GM12878 (cell line): ENCODE data around the gene TTC16. TPM values are rescaled to one million over a fixed set of nuclear protein-coding genes. Genes with fewer than 3 reads are reported as not detected.

Experiments
- ATF7 ChIP-seq: fragments of 450-650 bp; IDR thresholded peaks from 2 replicates; pipeline ENCODE4 v1.6.1; 2016; ENCODE audit warnings: low read depth, mild to moderate bottlenecking
- BCL3 ChIP-seq: IDR thresholded peaks from 2 replicates; pipeline ENCODE4 v1.6.1; 2011; ENCODE audit warnings: borderline replicate concordance, low read depth, mild to moderate bottlenecking, moderate library complexity, low read length; ENCODE audit not compliant: insufficient read depth, poor library complexity, severe bottlenecking
- HDAC6 ChIP-seq: fragments of 200-600 bp; sonication (generic); IDR thresholded peaks from one replicate; pipeline ENCODE4 v1.8.0; 2017; ENCODE audit warnings: antibody characterized with exemption; ENCODE audit not compliant: unreplicated experiment
- IKZF2 ChIP-seq, 2 experiments: fragments of 450-650 bp; IDR thresholded peaks; 2 replicates each; pipeline ENCODE4 v1.6.1; 2017; ENCODE audit warnings: mild to moderate bottlenecking in 2 of 2, moderate library complexity in 2 of 2
- IRF3 ChIP-seq: fragments of 450-650 bp; IDR thresholded peaks from 2 replicates; pipeline ENCODE4 v1.6.1; 2014; ENCODE audit warnings: mild to moderate bottlenecking
- PBX3 ChIP-seq: IDR thresholded peaks from 2 replicates; pipeline ENCODE4 v1.6.1; 2011; ENCODE audit warnings: mild to moderate bottlenecking, low read depth, low read length, moderate library complexity; ENCODE audit not compliant: insufficient replicate concordance
- POLR2AphosphoS2 ChIP-seq: IDR thresholded peaks from 2 replicates; pipeline ENCODE4 v1.6.1; 2011; ENCODE audit warnings: low read depth, mild to moderate bottlenecking, low read length, improper control_type of control experiment, moderate library complexity
- SREBF1 ChIP-seq: IDR thresholded peaks from 2 replicates; pipeline ENCODE4 v1.6.1; 2012; ENCODE audit warnings: mild to moderate bottlenecking, low read length
- USF2 ChIP-seq: IDR thresholded peaks from 2 replicates; pipeline ENCODE4 v1.6.1; 2011; ENCODE audit warnings: low read depth, low read length, improper control_type of control experiment, borderline replicate concordance
- polyA plus RNA-seq, 11 experiments: library from polyadenylated mRNA; depleted of rRNA in 4 of 11; unstranded in 6 of 11; stranded (reverse) in 5 of 11; fragments of >200 nt; fragmentation: Nextera tagmentation in 4 of 11; fragmentation: Illumina TruSeq in 1 of 11; extraction: Ambion mirVana in 4 of 11; extraction: Trizol in 1 of 11; gene quantifications; 1 replicate in 1 of 11; 2 replicates in 10 of 11; pipeline versions ENCODE4 v1.2.1 to v1.2.3, GENCODE V29; 2011 to 2016; ENCODE audit warnings: inconsistent platforms in 2 of 11, missing spikeins in 2 of 11, low read depth in 1 of 11
- total RNA-seq, 4 experiments: library from RNA; depleted of rRNA in 3 of 4; stranded (reverse); fragments of >200 nt in 3 of 4; fragmentation: Illumina TruSeq in 1 of 4; extraction: Trizol in 1 of 4; gene quantifications; 2 replicates each; pipeline versions ENCODE4 v1.2.1 to v1.2.3, GENCODE V29; 2013 to 2021

Gene TTC16
- total and polyA plus RNA-seq, 10 of the 15 experiments (the other 5 are each of a cell fraction or from before 2014, with no cell fraction given), result 0.03 TPM; not detected in 9

GRCh38 chr9:127758843-127759242 is 43.0 kb downstream of the TTC16 start (continued):
- TF ChIP-seq USF2, result no peak
- TF ChIP-seq IKZF2 (IDR thresholded peaks at IDR 0.05), result no peak
- no peak for TF ChIP-seq ATF7
- TF ChIP-seq POLR2AphosphoS2, result no peak
- no peak for TF ChIP-seq PBX3
- no peak for TF ChIP-seq IRF3
- TF ChIP-seq BCL3, result no peak
- no peak for TF ChIP-seq HDAC6
- TF ChIP-seq SREBF1, result no peak
